ENCODE results near the gene CFAP299. TPM values are rescaled to one million over a fixed set of nuclear protein-coding genes. Genes with fewer than 3 reads are reported as not detected.

CFAP299 gene
- total RNA-seq, 3 donors from 2014 or later, result under 0.01 to 0.15 TPM; not detected in 1

DNA sequence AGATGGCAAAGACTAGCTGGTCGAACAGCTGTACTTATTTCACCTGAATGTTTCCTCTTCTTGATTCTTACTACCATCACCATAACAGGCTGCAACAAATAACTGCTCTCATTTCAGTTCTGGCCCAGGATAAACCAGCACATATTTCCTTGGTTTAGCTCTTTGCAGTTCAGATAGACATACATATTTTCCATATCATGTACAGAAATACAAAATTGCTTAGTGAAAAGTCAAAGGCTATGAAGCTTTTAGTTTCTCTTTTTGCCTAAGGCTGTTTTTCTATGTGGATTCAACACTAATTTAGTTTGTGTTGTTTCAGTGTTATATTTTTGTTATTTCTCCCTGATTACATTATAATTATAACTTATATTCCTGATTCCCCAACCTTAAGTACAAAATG lies 591.4 kb downstream of the CFAP299 start:
- intact Hi-C loops (cut with DNase I; ENCODE audit: low total_unique reads), result no loop called here
- H3K9me3 ChIP-seq, result no peaks in the 10 kb centered on the region

DNA sequence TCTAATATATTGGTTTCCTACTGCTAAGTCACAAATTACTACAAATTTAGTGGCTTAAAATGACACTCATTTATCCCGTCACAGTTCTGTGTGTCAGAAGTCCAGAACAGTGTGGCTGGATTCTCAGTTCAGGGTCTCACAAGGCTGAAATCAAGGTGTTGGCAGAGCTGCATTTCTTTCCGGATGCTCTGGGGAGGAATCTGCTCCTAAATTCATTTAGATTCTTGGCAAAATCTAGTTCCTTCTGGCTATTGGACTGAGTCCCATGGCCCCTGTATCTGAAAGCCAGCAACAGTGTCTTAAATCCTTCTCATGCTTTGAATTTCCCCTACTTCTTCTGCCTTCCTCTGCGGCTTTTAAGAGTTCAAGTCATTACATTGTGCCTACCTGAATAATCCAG lies 591.9 kb downstream of the CFAP299 start:
- Histone ChIP-seq H3K4me1 (no peaks in the 10 kb centered on the region), H3K9me3 (no peaks in the 10 kb centered on the region), H3K27me3 (no peaks in the 10 kb centered on the region), H3K27ac (no peak overlapping the region), H3K36me3 (no peaks in the 10 kb centered on the region), H3K4me3 (no peak overlapping the region)
- no peak for DNase-seq (ENCODE audit: low spot score in 2 of 2)
- intact Hi-C loops (cut with DNase I; ENCODE audit: low total_unique reads), result no loop called here
- TF ChIP-seq, protein P1, sequence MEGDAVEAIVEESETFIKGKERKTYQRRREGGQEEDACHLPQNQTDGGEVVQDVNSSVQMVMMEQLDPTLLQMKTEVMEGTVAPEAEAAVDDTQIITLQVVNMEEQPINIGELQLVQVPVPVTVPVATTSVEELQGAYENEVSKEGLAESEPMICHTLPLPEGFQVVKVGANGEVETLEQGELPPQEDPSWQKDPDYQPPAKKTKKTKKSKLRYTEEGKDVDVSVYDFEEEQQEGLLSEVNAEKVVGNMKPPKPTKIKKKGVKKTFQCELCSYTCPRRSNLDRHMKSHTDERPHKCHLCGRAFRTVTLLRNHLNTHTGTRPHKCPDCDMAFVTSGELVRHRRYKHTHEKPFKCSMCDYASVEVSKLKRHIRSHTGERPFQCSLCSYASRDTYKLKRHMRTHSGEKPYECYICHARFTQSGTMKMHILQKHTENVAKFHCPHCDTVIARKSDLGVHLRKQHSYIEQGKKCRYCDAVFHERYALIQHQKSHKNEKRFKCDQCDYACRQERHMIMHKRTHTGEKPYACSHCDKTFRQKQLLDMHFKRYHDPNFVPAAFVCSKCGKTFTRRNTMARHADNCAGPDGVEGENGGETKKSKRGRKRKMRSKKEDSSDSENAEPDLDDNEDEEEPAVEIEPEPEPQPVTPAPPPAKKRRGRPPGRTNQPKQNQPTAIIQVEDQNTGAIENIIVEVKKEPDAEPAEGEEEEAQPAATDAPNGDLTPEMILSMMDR (IDR thresholded peaks at IDR 0.05), result no peak
- no peak for TF ChIP-seq POLR2A (IDR thresholded peaks at IDR 0.05)
- TF ChIP-seq POLR2AphosphoS5 (IDR thresholded peaks at IDR 0.05), result no peak

More for the DNA sequence above, 591.4 kb downstream of the CFAP299 start:
- no peak for TF ChIP-seq POLR2A (IDR thresholded peaks at IDR 0.05)
- TF ChIP-seq, protein P1 (IDR thresholded peaks at IDR 0.05), result no peak
- no peak for TF ChIP-seq POLR2AphosphoS5 (IDR thresholded peaks at IDR 0.05)
- no peak overlapping the region for H3K4me3 ChIP-seq
- no peak overlapping the region for H3K27ac ChIP-seq
- H3K4me1 ChIP-seq, result no peaks in the 10 kb centered on the region
- H3K36me3 ChIP-seq, result no peaks in the 10 kb centered on the region
- DNase-seq (ENCODE audit: low spot score in 2 of 2), result no peak
- no peaks in the 10 kb centered on the region for H3K27me3 ChIP-seq

DNA sequence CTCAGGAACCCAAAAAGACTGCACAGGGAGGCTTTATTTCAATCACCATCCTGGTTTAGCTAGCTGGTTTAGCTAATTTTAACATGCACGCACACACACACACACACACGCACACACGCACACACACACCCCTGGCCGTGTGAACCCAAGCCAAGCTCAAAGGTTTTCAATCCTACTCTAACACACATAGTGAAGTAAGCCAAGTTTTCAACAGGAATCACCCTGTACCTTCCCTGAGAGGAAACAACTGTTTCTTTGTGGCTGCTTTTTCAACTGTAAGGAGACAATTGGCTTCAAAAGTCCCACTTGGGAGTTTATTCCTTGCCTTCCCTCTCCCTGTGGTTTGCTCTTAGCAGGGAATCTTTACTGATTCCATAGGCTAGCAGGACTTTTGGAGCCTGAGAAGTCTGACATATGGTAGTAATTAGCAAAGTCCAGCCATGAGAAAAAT lies 596.1 kb downstream of the CFAP299 start:
- H3K4me3 ChIP-seq, result no peak overlapping the region
- DNase-seq (ENCODE audit: low spot score in 2 of 2), result peak in 1 of 2 donors; percentile 24

DNA sequence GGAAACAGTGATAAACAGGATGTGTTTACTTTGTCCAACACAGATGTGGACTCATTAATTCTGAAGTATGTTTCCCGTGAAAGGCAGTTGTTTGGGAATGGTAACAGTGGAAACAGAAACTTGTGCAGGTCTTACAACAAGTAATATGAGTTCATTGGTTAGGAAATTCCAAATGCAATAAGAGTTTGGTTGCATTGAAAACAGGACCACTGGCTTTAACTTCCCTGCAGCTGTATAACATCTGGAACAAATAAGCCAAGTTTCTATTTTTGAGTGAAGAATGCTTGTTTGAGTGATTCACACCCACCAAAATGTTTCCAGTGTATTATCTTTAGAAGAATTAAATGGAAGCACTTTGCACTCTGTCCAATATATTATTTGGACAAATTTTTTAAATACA lies 612.6 kb downstream of the CFAP299 start:
- no peak for DNase-seq (ENCODE audit: low spot score in 2 of 2)
- intact Hi-C loops (cut with DNase I; ENCODE audit: low total_unique reads), result no loop called here

More for the DNA sequence above, 596.1 kb downstream of the CFAP299 start:
- no peak overlapping the region for H3K27ac ChIP-seq
- no peaks in the 10 kb centered on the region for H3K4me1 ChIP-seq
- H3K27me3 ChIP-seq, result no peaks in the 10 kb centered on the region
- H3K36me3 ChIP-seq, result no peaks in the 10 kb centered on the region
- TF ChIP-seq POLR2A (IDR thresholded peaks at IDR 0.05) (no peak), POLR2AphosphoS5 (IDR thresholded peaks at IDR 0.05) (no peak)
- TF ChIP-seq, protein P1 (IDR thresholded peaks at IDR 0.05), result no peak
- intact Hi-C loops (cut with DNase I; ENCODE audit: low total_unique reads), result no loop called here
- no peaks in the 10 kb centered on the region for H3K9me3 ChIP-seq

DNA sequence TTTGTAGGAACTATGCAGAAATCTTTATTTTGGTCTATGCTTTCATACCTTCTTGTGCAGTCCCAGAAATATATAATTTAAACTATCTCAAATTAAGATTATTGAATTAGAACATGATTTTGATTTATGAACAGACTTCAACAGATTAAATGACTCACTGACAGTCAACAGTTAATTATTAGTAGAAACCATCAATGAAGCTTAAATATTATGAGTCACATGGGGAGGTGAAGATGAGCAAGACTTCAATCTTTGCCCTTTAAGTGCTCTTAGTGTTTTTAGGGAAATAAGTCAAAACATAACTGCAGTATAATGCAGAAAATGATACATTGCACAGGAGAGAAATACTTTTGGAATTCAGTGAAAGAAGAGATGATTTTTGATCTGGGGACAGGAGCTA lies 613.5 kb downstream of the CFAP299 start:
- TF ChIP-seq POLR2A (IDR thresholded peaks at IDR 0.05) (no peak), POLR2AphosphoS5 (IDR thresholded peaks at IDR 0.05) (no peak)
- TF ChIP-seq, protein P1 (IDR thresholded peaks at IDR 0.05), result no peak
- Histone ChIP-seq H3K4me3 (no peak overlapping the region), H3K4me1 (no peaks in the 10 kb centered on the region), H3K9me3 (no peaks in the 10 kb centered on the region), H3K27ac (no peak overlapping the region), H3K27me3 (no peaks in the 10 kb centered on the region), H3K36me3 (no peaks in the 10 kb centered on the region)
- intact Hi-C loops (cut with DNase I; ENCODE audit: low total_unique reads), result no loop called here
- DNase-seq (ENCODE audit: low spot score in 2 of 2), result no peak

More for the DNA sequence above, 612.6 kb downstream of the CFAP299 start:
- Histone ChIP-seq H3K36me3 (no peaks in the 10 kb centered on the region), H3K27me3 (no peaks in the 10 kb centered on the region), H3K27ac (no peak overlapping the region), H3K9me3 (no peaks in the 10 kb centered on the region), H3K4me3 (no peak overlapping the region), H3K4me1 (no peaks in the 10 kb centered on the region)
- TF ChIP-seq, protein P1 (IDR thresholded peaks at IDR 0.05), result no peak
- TF ChIP-seq POLR2AphosphoS5 (IDR thresholded peaks at IDR 0.05) (no peak), POLR2A (IDR thresholded peaks at IDR 0.05) (no peak)
